GM21717 (cell line): Measurements from ENCODE around the gene PC.
"Not testable (repeated sequence)": the region's sequence is repeated elsewhere in the genome, so short reads cannot be mapped to it uniquely, and the experiment has no call there.

ENCODE experiments used
- ATAC-seq: cut with Tn5 transposase; IDR thresholded peaks from one replicate; pipeline ENCODE4 v1.9.1; 2021; ENCODE audit warnings: mild to moderate bottlenecking, moderate library complexity; ENCODE audit not compliant: unreplicated experiment

Gene PC

GRCh38 chr11:66800720-66801428, 157.3 kb downstream of the PC start:
- ATAC-seq, result peak; percentile 59

DNA sequence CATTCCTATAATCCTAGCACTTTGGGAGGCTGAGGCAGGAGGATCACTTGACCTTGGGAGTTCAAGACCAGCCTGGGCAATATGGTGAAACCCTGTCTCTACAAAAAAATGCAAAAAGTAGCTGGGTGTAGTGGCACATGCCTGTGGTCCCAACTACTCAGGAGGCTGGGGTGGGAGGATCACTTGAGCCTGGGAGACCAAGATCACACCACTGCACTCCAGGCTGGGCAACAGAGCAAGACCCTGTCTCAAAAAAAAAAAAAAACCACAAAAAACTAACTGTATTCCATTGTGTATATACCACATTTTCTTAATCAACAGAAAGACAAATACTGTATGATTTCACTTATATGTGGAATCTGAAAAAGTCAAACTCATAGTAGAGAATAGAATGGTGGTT, 158.4 kb downstream of the PC start:
- ATAC-seq, result not testable (repeated sequence)
